ENCODE data around the gene FLNB. TPM values are rescaled to one million over a fixed set of nuclear protein-coding genes. Genes with fewer than 3 reads are reported as not detected.

FLNB gene
- total and polyA plus RNA-seq, 10 of the 15 experiments (the other 5 are each of a cell fraction or from before 2014, with no cell fraction given): 13.6 to 51.8 (median 26.4) TPM

DNA sequence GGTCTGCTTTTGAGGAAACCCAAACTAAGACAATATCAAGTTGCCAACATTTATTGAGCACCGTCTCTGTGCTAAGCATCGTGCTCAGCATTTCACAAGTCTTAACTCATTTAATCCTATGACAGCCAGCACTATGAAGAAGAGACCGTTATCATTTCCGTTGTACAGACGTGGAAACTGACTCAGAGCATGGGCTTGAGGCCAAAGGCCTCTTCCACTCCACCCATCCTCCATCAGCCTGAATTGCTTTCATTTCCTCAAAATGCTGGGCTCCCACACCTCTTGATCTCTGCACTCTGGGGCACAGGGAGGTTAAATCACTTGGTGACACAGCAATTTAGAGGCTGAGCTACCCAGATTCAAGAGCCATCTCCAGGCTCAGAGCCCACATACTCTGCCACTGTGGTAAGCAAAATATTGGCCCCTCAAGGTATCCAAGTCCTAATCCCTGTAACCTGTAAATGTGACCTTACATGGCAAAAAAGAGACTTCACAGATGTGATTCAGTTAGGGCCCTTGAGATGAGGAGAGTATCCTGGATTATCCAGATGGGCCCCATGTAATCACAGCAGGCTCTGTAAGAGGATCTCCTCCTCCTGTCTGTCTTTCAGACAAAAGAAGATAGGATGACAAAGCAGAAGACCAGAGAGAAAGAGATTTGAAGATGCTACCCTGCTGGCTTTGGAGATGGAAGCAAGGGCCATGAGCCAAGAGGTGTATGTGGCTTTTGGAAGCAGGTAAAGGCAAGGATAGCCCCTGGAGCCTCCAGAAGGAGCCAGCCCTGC is 24.3 kb upstream of the FLNB start (continued):
- peak; percentile 81 for TF ChIP-seq TBL1XR1 (IDR thresholded peaks at IDR 0.05; ENCODE audit: low read depth, low read length)
- peak; percentile 78; the same call in 1 of the 2 replicates for TF ChIP-seq MYB (IDR thresholded peaks at IDR 0.05; ENCODE audit: borderline replicate concordance, low read depth, low read length)
- no peak for TF ChIP-seq SUZ12 (IDR thresholded peaks at IDR 0.05; ENCODE audit: unreplicated experiment)
- no peak for TF ChIP-seq HDAC2 (IDR thresholded peaks at IDR 0.05)
- TF ChIP-seq TCF7 (IDR thresholded peaks at IDR 0.05; ENCODE audit: borderline replicate concordance): no peak
- TF ChIP-seq RBBP5 (conservative IDR thresholded peaks at IDR 0.05): no peak
- TF ChIP-seq POLR2A (IDR thresholded peaks at IDR 0.05; ENCODE audit: low read depth, low read length): peak; percentile 54; the same call in 1 of the 2 replicates
- TF ChIP-seq, protein P1, sequence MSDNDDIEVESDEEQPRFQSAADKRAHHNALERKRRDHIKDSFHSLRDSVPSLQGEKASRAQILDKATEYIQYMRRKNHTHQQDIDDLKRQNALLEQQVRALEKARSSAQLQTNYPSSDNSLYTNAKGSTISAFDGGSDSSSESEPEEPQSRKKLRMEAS (IDR thresholded peaks at IDR 0.05; ENCODE audit: low read depth, low read length): 0 out of 2 replicates have a peak, but pooled peaks have one; percentile 39
- TF ChIP-seq, protein P2, sequence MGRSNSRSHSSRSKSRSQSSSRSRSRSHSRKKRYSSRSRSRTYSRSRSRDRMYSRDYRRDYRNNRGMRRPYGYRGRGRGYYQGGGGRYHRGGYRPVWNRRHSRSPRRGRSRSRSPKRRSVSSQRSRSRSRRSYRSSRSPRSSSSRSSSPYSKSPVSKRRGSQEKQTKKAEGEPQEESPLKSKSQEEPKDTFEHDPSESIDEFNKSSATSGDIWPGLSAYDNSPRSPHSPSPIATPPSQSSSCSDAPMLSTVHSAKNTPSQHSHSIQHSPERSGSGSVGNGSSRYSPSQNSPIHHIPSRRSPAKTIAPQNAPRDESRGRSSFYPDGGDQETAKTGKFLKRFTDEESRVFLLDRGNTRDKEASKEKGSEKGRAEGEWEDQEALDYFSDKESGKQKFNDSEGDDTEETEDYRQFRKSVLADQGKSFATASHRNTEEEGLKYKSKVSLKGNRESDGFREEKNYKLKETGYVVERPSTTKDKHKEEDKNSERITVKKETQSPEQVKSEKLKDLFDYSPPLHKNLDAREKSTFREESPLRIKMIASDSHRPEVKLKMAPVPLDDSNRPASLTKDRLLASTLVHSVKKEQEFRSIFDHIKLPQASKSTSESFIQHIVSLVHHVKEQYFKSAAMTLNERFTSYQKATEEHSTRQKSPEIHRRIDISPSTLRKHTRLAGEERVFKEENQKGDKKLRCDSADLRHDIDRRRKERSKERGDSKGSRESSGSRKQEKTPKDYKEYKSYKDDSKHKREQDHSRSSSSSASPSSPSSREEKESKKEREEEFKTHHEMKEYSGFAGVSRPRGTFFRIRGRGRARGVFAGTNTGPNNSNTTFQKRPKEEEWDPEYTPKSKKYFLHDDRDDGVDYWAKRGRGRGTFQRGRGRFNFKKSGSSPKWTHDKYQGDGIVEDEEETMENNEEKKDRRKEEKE (IDR thresholded peaks at IDR 0.05): no peak
- TF ChIP-seq SREBF1 (IDR thresholded peaks at IDR 0.05; ENCODE audit: low read length): no peak
- no peak for TF ChIP-seq CEBPB (IDR thresholded peaks at IDR 0.05; ENCODE audit: borderline replicate concordance in 1 of 2, low read depth in 2 of 2, low read length in 2 of 2)
- peak in 1 of 2 experiments; percentile 31; a peak in 1 of 4 replicates for TF ChIP-seq BHLHE40 (IDR thresholded peaks at IDR 0.05; ENCODE audit: borderline replicate concordance in 1 of 2, low read depth in 2 of 2, low read length in 1 of 2)
- no peak for TF ChIP-seq RFX5 (IDR thresholded peaks at IDR 0.05; ENCODE audit: low read depth, low read length)
- no peak for TF ChIP-seq MYC (IDR thresholded peaks at IDR 0.05; ENCODE audit: insufficient read depth, insufficient read length, insufficient replicate concordance, low read length, severe bottlenecking)
- peak; percentile 80 for TF ChIP-seq FOXM1 (IDR thresholded peaks at IDR 0.05; ENCODE audit: low read depth, low read length)
- TF ChIP-seq ZNF274 (IDR thresholded peaks at IDR 0.05; ENCODE audit: insufficient read depth, insufficient read length): no peak
- TF ChIP-seq EGR1 (IDR thresholded peaks at IDR 0.05; ENCODE audit: borderline replicate concordance in 1 of 2, low read depth in 2 of 2, low read length in 2 of 2): no peak; a peak in 1 of 3 replicates
- TF ChIP-seq NFXL1 (IDR thresholded peaks at IDR 0.05; ENCODE audit: borderline replicate concordance): no peak
- TF ChIP-seq SMARCA5 (IDR thresholded peaks at IDR 0.05): no peak; the same call in 1 of the 2 replicates
- TF ChIP-seq DPF2 (IDR thresholded peaks at IDR 0.05): peak; percentile 94
- peak; percentile 78 for TF ChIP-seq RUNX3 (IDR thresholded peaks at IDR 0.05; ENCODE audit: low read length)
- TF ChIP-seq, protein P3, sequence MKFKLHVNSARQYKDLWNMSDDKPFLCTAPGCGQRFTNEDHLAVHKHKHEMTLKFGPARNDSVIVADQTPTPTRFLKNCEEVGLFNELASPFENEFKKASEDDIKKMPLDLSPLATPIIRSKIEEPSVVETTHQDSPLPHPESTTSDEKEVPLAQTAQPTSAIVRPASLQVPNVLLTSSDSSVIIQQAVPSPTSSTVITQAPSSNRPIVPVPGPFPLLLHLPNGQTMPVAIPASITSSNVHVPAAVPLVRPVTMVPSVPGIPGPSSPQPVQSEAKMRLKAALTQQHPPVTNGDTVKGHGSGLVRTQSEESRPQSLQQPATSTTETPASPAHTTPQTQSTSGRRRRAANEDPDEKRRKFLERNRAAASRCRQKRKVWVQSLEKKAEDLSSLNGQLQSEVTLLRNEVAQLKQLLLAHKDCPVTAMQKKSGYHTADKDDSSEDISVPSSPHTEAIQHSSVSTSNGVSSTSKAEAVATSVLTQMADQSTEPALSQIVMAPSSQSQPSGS (IDR thresholded peaks at IDR 0.05; ENCODE audit: low read length): peak; percentile 81
- peak; percentile 74 to 90; a peak in 3 of 4 replicates for TF ChIP-seq EP300 (IDR thresholded peaks at IDR 0.05; ENCODE audit: borderline replicate concordance in 1 of 2, control insufficient read depth in 1 of 2, low read depth in 2 of 2, low read length in 2 of 2)
- TF ChIP-seq POLR2AphosphoS2 (IDR thresholded peaks at IDR 0.05; ENCODE audit: low read depth, low read length): no peak

Data from GM12878 (cell line).